OCI-LY7 (cell line): Measurements from ENCODE around the gene COL2A1.

Experiments used
- EZH2phosphoT487 ChIP-seq: fragments of 200-600 bp; sonication (generic); IDR thresholded peaks from 2 replicates; pipeline ENCODE4 v1.6.1; 2018; ENCODE audit warnings: low read depth, borderline replicate concordance, mild to moderate bottlenecking, mixed run types, antibody characterized with exemption, low read length, moderate library complexity, mixed read lengths
- TF ChIP-seq, protein P1 (sequence below): fragments of 200-600 bp; sonication (generic); conservative IDR thresholded peaks from 2 replicates; pipeline ENCODE4 v1.5.1; 2014; ENCODE audit warnings: mild to moderate bottlenecking, antibody characterized with exemption, low read length, moderate library complexity, mixed read lengths

DNA sequence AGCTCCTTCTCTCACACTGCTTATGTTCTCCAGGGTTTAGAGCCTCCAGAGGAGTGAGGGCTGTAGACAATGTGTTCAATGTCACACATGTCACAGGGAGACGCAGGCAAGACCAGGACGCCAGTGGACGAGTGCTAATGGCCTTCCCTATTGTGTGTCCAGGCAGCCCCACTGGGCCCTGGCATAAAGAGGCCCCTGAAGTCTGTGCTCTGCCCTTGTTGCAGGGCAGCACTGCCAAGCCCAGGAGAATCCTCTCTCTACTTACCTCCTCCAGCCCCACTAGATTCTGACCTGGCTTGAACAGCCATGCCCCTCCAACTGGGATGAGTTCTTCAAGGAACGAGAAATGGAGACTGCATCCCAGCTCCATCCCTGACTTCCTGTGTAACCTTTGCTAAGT is 65.7 kb downstream of the COL2A1 start:
- TF ChIP-seq, protein P1, sequence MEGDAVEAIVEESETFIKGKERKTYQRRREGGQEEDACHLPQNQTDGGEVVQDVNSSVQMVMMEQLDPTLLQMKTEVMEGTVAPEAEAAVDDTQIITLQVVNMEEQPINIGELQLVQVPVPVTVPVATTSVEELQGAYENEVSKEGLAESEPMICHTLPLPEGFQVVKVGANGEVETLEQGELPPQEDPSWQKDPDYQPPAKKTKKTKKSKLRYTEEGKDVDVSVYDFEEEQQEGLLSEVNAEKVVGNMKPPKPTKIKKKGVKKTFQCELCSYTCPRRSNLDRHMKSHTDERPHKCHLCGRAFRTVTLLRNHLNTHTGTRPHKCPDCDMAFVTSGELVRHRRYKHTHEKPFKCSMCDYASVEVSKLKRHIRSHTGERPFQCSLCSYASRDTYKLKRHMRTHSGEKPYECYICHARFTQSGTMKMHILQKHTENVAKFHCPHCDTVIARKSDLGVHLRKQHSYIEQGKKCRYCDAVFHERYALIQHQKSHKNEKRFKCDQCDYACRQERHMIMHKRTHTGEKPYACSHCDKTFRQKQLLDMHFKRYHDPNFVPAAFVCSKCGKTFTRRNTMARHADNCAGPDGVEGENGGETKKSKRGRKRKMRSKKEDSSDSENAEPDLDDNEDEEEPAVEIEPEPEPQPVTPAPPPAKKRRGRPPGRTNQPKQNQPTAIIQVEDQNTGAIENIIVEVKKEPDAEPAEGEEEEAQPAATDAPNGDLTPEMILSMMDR = no peak
- TF ChIP-seq EZH2phosphoT487 = no peak
